Measurements from ENCODE around the gene SCD5.

The SCD5 gene

DNA sequence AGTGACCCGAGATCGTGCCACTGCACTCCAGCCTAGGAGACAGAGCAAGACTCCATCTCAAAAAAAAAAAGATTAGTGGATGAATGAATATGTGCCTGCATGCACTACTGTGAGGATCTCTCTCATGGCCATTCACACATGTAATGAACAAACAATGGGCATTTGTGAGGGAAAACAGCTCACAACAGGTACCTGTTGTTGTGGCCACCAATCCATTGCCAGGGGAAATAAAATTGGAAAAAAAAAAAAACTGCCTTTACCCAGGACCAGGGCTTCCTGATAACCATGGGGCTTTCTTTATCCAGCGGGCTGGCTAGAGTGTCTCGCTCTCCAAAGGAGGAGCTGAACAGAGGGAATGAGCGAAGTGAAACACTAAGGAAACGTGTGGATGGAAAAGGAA, 7.4 kb downstream of the SCD5 start:
- CTCF ChIA-PET, result interaction anchor here (0.6 kb wide), 1 partner anchor 25 kb away, joined by 3 read pairs; no protein-coding TSS in a partner anchor
- no peaks in the 10 kb centered on the region for H3K9me3 ChIP-seq (ENCODE audit: control insufficient read depth, insufficient read depth, low read depth, low read length)
- H3K27ac ChIP-seq (ENCODE audit: extremely low read depth, low read depth, low read length), result no peak overlapping the region
- peaks cover 0 to 10% of the 10 kb centered on the region in 2 experiments; a peak in 2 of 3 replicates for H3K36me3 ChIP-seq (ENCODE audit: control insufficient read depth in 2 of 2, insufficient read depth in 1 of 2, low read length in 2 of 2)
- no peaks in the 10 kb centered on the region; the same call in 1 of the 2 replicates for H3K4me1 ChIP-seq (ENCODE audit: control insufficient read depth, insufficient read depth, low read length)
- H3K4me3 ChIP-seq (ENCODE audit: low read depth, low read length), result no peak overlapping the region
- POLR2A ChIA-PET, result no interaction called here
- TF ChIP-seq SCRT1 (tag by site-specific recombination; IDR thresholded peaks at IDR 0.05; ENCODE audit: borderline replicate concordance) (peak; percentile 87), ZNF596 (tag by site-specific recombination; IDR thresholded peaks at IDR 0.05) (no peak), SCRT2 (tag by site-specific recombination; IDR thresholded peaks at IDR 0.05) (peak; percentile 83)

DNA sequence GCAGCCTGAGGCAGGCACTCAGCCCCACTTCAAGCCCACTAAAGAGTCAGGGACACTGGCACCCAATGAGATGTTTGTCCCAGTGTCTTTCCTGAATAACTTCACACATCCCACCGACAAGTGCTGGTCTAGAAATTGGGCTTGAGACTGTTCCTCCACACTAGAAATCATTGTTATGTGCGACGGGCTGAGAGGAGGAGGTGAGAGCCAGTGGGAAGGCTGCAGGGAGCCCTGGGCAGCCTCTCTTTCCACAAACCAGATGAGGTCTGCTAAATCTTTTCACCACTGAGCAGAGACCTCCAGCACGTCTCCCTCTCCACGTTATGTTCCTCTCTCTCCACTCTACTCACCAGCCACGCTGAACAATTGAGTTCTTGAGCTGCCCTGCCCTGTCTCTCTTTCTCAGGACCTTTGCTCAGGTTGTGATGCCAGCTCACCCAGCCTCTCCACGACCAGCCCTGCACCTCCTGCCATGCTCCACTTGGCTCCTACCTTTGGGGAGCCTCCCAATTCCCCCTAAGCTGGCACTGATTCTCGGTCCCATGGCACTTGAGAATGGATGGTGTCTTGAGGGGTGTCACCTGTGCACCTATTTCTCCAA, 8.4 kb downstream of the SCD5 start:
- Histone ChIP-seq H3K36me3 (ENCODE audit: control insufficient read depth in 2 of 2, insufficient read depth in 1 of 2, low read length in 2 of 2) (peaks cover 0 to 7% of the 10 kb centered on the region in 2 experiments; a peak in 1 of 3 replicates), H3K9me3 (ENCODE audit: control insufficient read depth, insufficient read depth, low read depth, low read length) (no peaks in the 10 kb centered on the region), H3K4me3 (ENCODE audit: low read depth, low read length) (no peak overlapping the region), H3K27ac (ENCODE audit: extremely low read depth, low read depth, low read length) (no peak overlapping the region), H3K4me1 (ENCODE audit: control insufficient read depth, insufficient read depth, low read length) (peaks cover 7% of the 10 kb centered on the region; the same call in 1 of the 2 replicates)
- TF ChIP-seq ZNF621 (tag by site-specific recombination; IDR thresholded peaks at IDR 0.05), result no peak
- TF ChIP-seq IKZF3 (tag by site-specific recombination; IDR thresholded peaks at IDR 0.05), result no peak
- no peak for TF ChIP-seq PRDM1 (tag by site-specific recombination; IDR thresholded peaks at IDR 0.05)
- no peak for TF ChIP-seq BCL11B (tag by site-specific recombination; IDR thresholded peaks at IDR 0.05; ENCODE audit: low read depth)
- TF ChIP-seq ZNF341 (tag by site-specific recombination; IDR thresholded peaks at IDR 0.05; ENCODE audit: low read depth), result no peak
- TF ChIP-seq, protein P1, sequence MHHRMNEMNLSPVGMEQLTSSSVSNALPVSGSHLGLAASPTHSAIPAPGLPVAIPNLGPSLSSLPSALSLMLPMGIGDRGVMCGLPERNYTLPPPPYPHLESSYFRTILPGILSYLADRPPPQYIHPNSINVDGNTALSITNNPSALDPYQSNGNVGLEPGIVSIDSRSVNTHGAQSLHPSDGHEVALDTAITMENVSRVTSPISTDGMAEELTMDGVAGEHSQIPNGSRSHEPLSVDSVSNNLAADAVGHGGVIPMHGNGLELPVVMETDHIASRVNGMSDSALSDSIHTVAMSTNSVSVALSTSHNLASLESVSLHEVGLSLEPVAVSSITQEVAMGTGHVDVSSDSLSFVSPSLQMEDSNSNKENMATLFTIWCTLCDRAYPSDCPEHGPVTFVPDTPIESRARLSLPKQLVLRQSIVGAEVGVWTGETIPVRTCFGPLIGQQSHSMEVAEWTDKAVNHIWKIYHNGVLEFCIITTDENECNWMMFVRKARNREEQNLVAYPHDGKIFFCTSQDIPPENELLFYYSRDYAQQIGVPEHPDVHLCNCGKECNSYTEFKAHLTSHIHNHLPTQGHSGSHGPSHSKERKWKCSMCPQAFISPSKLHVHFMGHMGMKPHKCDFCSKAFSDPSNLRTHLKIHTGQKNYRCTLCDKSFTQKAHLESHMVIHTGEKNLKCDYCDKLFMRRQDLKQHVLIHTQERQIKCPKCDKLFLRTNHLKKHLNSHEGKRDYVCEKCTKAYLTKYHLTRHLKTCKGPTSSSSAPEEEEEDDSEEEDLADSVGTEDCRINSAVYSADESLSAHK (tag by site-specific recombination; IDR thresholded peaks at IDR 0.05), result no peak
- TF ChIP-seq ZNF626 (tag by site-specific recombination; IDR thresholded peaks at IDR 0.05), result no peak
- no peak for TF ChIP-seq ZBTB21 (tag by site-specific recombination; IDR thresholded peaks at IDR 0.05)
- no peak for TF ChIP-seq ZNF660 (tag by site-specific recombination; IDR thresholded peaks at IDR 0.05)
- TF ChIP-seq ZNF544 (tag by site-specific recombination; IDR thresholded peaks at IDR 0.05), result no peak
- TF ChIP-seq, protein P2, sequence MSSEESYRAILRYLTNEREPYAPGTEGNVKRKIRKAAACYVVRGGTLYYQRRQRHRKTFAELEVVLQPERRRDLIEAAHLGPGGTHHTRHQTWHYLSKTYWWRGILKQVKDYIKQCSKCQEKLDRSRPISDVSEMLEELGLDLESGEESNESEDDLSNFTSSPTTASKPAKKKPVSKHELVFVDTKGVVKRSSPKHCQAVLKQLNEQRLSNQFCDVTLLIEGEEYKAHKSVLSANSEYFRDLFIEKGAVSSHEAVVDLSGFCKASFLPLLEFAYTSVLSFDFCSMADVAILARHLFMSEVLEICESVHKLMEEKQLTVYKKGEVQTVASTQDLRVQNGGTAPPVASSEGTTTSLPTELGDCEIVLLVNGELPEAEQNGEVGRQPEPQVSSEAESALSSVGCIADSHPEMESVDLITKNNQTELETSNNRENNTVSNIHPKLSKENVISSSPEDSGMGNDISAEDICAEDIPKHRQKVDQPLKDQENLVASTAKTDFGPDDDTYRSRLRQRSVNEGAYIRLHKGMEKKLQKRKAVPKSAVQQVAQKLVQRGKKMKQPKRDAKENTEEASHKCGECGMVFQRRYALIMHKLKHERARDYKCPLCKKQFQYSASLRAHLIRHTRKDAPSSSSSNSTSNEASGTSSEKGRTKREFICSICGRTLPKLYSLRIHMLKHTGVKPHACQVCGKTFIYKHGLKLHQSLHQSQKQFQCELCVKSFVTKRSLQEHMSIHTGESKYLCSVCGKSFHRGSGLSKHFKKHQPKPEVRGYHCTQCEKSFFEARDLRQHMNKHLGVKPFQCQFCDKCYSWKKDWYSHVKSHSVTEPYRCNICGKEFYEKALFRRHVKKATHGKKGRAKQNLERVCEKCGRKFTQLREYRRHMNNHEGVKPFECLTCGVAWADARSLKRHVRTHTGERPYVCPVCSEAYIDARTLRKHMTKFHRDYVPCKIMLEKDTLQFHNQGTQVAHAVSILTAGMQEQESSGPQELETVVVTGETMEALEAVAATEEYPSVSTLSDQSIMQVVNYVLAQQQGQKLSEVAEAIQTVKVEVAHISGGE (tag by site-specific recombination; conservative IDR thresholded peaks at IDR 0.05; ENCODE audit: low read depth), result no peak
- TF ChIP-seq ZNF302 (tag by site-specific recombination; IDR thresholded peaks at IDR 0.05; ENCODE audit: low read depth), result no peak
- no peak for TF ChIP-seq ZNF560 (tag by site-specific recombination; IDR thresholded peaks at IDR 0.05; ENCODE audit: borderline replicate concordance)
- TF ChIP-seq SETDB1 (IDR thresholded peaks at IDR 0.05; ENCODE audit: insufficient read length, low read length), result no peak
- no peak for TF ChIP-seq ZNF837 (tag by site-specific recombination; IDR thresholded peaks at IDR 0.05)
- no peak for TF ChIP-seq ZNF610 (tag by site-specific recombination; IDR thresholded peaks at IDR 0.05; ENCODE audit: borderline replicate concordance)
- ChIA-PET POLR2A (no interaction called here), CTCF (no interaction called here)
